22Rv1 (cell line): ENCODE results near the gene NAPA.

Source experiments
- H3K27ac ChIP-seq: fragments of 450-650 bp; 2 replicates; pipeline ENCODE4 v1.5.1; 2017
- CTCF ChIP-seq: fragments of 450-650 bp; IDR thresholded peaks from 2 replicates; pipeline ENCODE4 v1.5.1; 2017; ENCODE audit warnings: mild to moderate bottlenecking
- ZFX ChIP-seq: fragments of 450-650 bp; IDR thresholded peaks from 2 replicates; pipeline ENCODE4 v1.6.1; 2017; ENCODE audit warnings: antibody characterized with exemption, borderline replicate concordance

Gene NAPA

GRCh38 chr19:47494729-47495128, 20.1 kb downstream of the NAPA start:
- TF ChIP-seq CTCF: no peak
- TF ChIP-seq ZFX: no peak

DNA sequence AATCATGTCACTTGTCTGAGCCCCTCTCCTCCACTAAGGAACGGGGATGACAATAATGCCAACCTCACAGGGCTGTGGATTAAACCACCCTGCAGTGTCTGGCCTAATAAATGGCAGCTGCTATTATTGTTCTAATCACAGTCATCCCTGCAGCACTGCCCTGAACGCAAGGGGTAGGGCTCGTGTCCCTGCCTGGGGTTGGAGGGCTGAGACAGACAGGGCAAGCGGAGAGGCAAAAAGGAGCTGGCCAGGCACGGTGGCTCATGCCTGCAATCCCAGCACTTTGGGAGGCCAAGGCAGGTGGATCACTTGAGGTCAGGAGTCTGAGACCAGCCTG, 20.7 kb downstream of the NAPA start:
- H3K27ac ChIP-seq: peak overlapping the region; percentile 7; the same call in 1 of the 2 replicates
- TF ChIP-seq ZFX (no peak), CTCF (no peak)

More at GRCh38 chr19:47494729-47495128, 20.1 kb downstream of the NAPA start:
- peak overlapping the region; percentile 7; the same call in 1 of the 2 replicates for H3K27ac ChIP-seq

GRCh38 chr19:47493378-47494210, 21.3 kb downstream of the NAPA start:
- TF ChIP-seq ZFX (no peak), CTCF (no peak)
- H3K27ac ChIP-seq: peak overlapping the region; percentile 7; the same call in 1 of the 2 replicates

GRCh38 chr19:47492571-47493377, 22.1 kb downstream of the NAPA start:
- TF ChIP-seq CTCF (no peak), ZFX (no peak)
- H3K27ac ChIP-seq: no peak overlapping the region

DNA sequence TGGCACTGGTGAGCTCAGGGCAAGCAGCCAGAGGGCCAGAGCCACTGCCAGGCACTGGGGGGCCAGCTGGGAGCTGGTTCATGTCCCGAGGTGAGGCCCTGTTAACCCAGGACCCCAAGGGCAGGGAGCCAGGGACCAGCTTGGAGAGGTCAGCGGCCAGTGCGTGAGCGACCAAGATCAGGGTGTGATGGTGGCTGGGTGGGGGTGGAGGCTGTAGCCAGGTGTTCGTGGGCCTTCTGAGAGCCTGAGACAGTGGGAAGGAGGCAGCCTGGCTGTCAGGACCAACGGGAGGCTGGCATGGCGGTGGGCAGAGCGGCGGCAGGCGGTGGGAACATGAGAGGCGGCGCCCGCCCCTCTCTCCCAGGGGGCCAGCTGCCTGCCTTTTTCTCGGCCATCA, 22.7 kb downstream of the NAPA start:
- no peak overlapping the region for H3K27ac ChIP-seq
- TF ChIP-seq ZFX (no peak), CTCF (no peak)

GRCh38 chr19:47491358-47492136, 23.3 kb downstream of the NAPA start:
- TF ChIP-seq CTCF: no peak
- no peak overlapping the region for H3K27ac ChIP-seq
